ENCODE measurements around the gene TPCN2. TPM values are rescaled to one million over a fixed set of nuclear protein-coding genes. Genes with fewer than 3 reads are reported as not detected.

The TPCN2 gene
- total RNA-seq, 1 experiment from 2014 or later = 28.9 TPM

DNA sequence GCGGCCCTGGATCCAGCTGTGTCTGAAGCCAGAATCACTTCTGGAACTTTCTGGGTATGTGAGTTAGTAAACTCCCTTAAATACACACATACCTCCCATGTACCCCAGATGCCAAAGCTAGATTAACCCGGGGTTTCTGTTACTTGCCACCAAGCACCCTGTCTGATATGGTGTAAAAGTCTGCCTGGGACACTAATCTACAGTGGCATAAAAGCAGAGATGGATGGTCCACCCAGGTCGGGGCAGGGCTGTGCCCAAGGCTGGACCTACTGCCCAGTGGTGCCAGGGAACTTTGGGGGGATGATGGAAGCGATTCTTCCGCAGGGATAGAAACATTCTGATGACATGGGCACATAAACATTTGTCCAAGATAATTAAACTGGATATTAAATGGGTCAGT is 48.3 kb upstream of the TPCN2 start:
- ChIA-PET CTCF (no interaction called here), POLR2A (ENCODE audit: low non-redundant PET) (no interaction called here)
- H3K9me3 ChIP-seq (ENCODE audit: low read depth, low read length, poor library complexity, severe bottlenecking) = no peaks in the 10 kb centered on the region
- no peaks in the 10 kb centered on the region for H3K36me3 ChIP-seq (ENCODE audit: insufficient read depth, low read length, poor library complexity, severe bottlenecking)
- H3K27me3 ChIP-seq (replicated peaks; ENCODE audit: insufficient read depth, low read depth, low read length, poor library complexity) = no peaks in the 10 kb centered on the region
- no TSS peak for BruUV-seq (replicated peaks)
- peaks cover 3% of the 10 kb centered on the region for H3K4me1 ChIP-seq (ENCODE audit: insufficient read depth, low read length, poor library complexity, severe bottlenecking)
- no peak for DNase-seq (ENCODE audit: low spot score)
- no peak for TF ChIP-seq EZH2 (IDR thresholded peaks at IDR 0.05; ENCODE audit: borderline replicate concordance, low read depth, low read length, poor library complexity, severe bottlenecking)
- TF ChIP-seq, protein P1, sequence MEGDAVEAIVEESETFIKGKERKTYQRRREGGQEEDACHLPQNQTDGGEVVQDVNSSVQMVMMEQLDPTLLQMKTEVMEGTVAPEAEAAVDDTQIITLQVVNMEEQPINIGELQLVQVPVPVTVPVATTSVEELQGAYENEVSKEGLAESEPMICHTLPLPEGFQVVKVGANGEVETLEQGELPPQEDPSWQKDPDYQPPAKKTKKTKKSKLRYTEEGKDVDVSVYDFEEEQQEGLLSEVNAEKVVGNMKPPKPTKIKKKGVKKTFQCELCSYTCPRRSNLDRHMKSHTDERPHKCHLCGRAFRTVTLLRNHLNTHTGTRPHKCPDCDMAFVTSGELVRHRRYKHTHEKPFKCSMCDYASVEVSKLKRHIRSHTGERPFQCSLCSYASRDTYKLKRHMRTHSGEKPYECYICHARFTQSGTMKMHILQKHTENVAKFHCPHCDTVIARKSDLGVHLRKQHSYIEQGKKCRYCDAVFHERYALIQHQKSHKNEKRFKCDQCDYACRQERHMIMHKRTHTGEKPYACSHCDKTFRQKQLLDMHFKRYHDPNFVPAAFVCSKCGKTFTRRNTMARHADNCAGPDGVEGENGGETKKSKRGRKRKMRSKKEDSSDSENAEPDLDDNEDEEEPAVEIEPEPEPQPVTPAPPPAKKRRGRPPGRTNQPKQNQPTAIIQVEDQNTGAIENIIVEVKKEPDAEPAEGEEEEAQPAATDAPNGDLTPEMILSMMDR (conservative IDR thresholded peaks at IDR 0.05; ENCODE audit: low read depth, low read length) = no peak
- no peak overlapping the region for H3K27ac ChIP-seq (ENCODE audit: low read depth, low read length, poor library complexity, severe bottlenecking)
- intact Hi-C loops (cut with micrococcal nuclease; ENCODE audit: unreplicated experiment) = no loop called here
- H3K4me3 ChIP-seq (ENCODE audit: low read depth, low read length, poor library complexity, severe bottlenecking) = no peak overlapping the region

- BruUV-seq (replicated peaks) = no TSS peak
- Histone ChIP-seq H3K27ac (ENCODE audit: low read depth, low read length, poor library complexity, severe bottlenecking) (no peak overlapping the region), H3K4me3 (ENCODE audit: low read depth, low read length, poor library complexity, severe bottlenecking) (no peak overlapping the region), H3K9me3 (ENCODE audit: low read depth, low read length, poor library complexity, severe bottlenecking) (no peaks in the 10 kb centered on the region), H3K4me1 (ENCODE audit: insufficient read depth, low read length, poor library complexity, severe bottlenecking) (peaks cover 3% of the 10 kb centered on the region), H3K27me3 (replicated peaks; ENCODE audit: insufficient read depth, low read depth, low read length, poor library complexity) (no peaks in the 10 kb centered on the region), H3K36me3 (ENCODE audit: insufficient read depth, low read length, poor library complexity, severe bottlenecking) (no peaks in the 10 kb centered on the region)
- POLR2A ChIA-PET (ENCODE audit: low non-redundant PET) = no interaction called here
- no peak for TF ChIP-seq EZH2 (IDR thresholded peaks at IDR 0.05; ENCODE audit: borderline replicate concordance, low read depth, low read length, poor library complexity, severe bottlenecking)
- TF ChIP-seq, protein P1 (conservative IDR thresholded peaks at IDR 0.05; ENCODE audit: low read depth, low read length) = peak; percentile 50
- DNase-seq (ENCODE audit: low spot score) = peak; percentile 72
- intact Hi-C loops (cut with micrococcal nuclease; ENCODE audit: unreplicated experiment) = no loop called here
- CTCF ChIA-PET = no interaction called here
Measured at GRCh38 chr11:69000831-69001242, 47.9 kb upstream of the TPCN2 start.

- Histone ChIP-seq H3K4me3 (ENCODE audit: low read depth, low read length, poor library complexity, severe bottlenecking) (no peak overlapping the region), H3K4me1 (ENCODE audit: insufficient read depth, low read length, poor library complexity, severe bottlenecking) (peaks cover 3% of the 10 kb centered on the region), H3K9me3 (ENCODE audit: low read depth, low read length, poor library complexity, severe bottlenecking) (no peaks in the 10 kb centered on the region), H3K36me3 (ENCODE audit: insufficient read depth, low read length, poor library complexity, severe bottlenecking) (no peaks in the 10 kb centered on the region), H3K27me3 (replicated peaks; ENCODE audit: insufficient read depth, low read depth, low read length, poor library complexity) (no peaks in the 10 kb centered on the region), H3K27ac (ENCODE audit: low read depth, low read length, poor library complexity, severe bottlenecking) (no peak overlapping the region)
- ChIA-PET POLR2A (ENCODE audit: low non-redundant PET) (no interaction called here), CTCF (no interaction called here)
- intact Hi-C loops (cut with micrococcal nuclease; ENCODE audit: unreplicated experiment) = no loop called here
- TF ChIP-seq, protein P1 (conservative IDR thresholded peaks at IDR 0.05; ENCODE audit: low read depth, low read length) = no peak
- TF ChIP-seq EZH2 (IDR thresholded peaks at IDR 0.05; ENCODE audit: borderline replicate concordance, low read depth, low read length, poor library complexity, severe bottlenecking) = no peak
- BruUV-seq (replicated peaks) = no TSS peak
- DNase-seq (ENCODE audit: low spot score) = no peak
Measured at GRCh38 chr11:69001243-69002081, 47.3 kb upstream of the TPCN2 start.

All from A673 (cell line).